Stimulated activated naive CD8-positive, alpha-beta T cell treated with anti-CD3 and anti-CD28 coated beads, Interleukin-15, amount 100 ng/mL, for 72 hours (primary cell): ENCODE results near the gene IGLON5.

Experiments used
- ATAC-seq: fragments of 150-1000 bp; cut with Tn5 transposase; 2 replicates; pipeline ENCODE4 v1.10.0; 2021; ENCODE audit warnings: mild to moderate bottlenecking, moderate library complexity
- DNase-seq, 2 donors: peaks; one replicate each; pipeline ENCODE4 v3.0.0; 2021 to 2022
- H3K27ac Mint-ChIP-seq, 2 donors: one replicate each; pipeline ENCODE4 v1.8.0; 2022; ENCODE audit warnings: mild to moderate bottlenecking in 2 of 2, mixed read lengths in 2 of 2, moderate library complexity in 2 of 2
- H3K27me3 Mint-ChIP-seq: one replicate; pipeline ENCODE4 v1.8.0; 2022; ENCODE audit warnings: mixed read lengths
- H3K4me1 Mint-ChIP-seq: one replicate; pipeline ENCODE4 v1.8.0; 2022; ENCODE audit warnings: mild to moderate bottlenecking, mixed read lengths
- H3K4me3 Mint-ChIP-seq, 2 donors: one replicate each; pipeline ENCODE4 v1.8.0; 2022; ENCODE audit warnings: mild to moderate bottlenecking in 2 of 2, mixed read lengths in 2 of 2, moderate library complexity in 1 of 2
- H3K9me3 Mint-ChIP-seq, 2 donors: one replicate each; pipeline ENCODE4 v1.8.0; 2022; ENCODE audit warnings: mixed read lengths in 2 of 2

IGLON5 gene

GRCh38 chr19:51311351-51312257, at the start of gene IGLON5:
Gene IGLON5, plus strand, starts transcription at chr19:51311644. Its CDS starts 204 bp downstream, at chr19:51311848.
- DNase-seq (no peak), ATAC-seq (peak; percentile 20)
- Mint-ChIP-seq H3K27ac (no peak within 1 kb of the TSS), H3K9me3 (peaks cover 13 to 21% of the 10 kb centered on the region in 2 donors), H3K4me1 (no peaks in the 10 kb centered on the region), H3K27me3 (peaks cover 72% of the 10 kb centered on the region), H3K4me3 (no peak within 1 kb of the TSS)

GRCh38 chr19:51263808-51264207, 47.6 kb upstream of the IGLON5 start:
- no peak for ATAC-seq
- Mint-ChIP-seq H3K4me3 (no peak overlapping the region), H3K27ac (no peak overlapping the region), H3K27me3 (peaks cover 41% of the 10 kb centered on the region), H3K9me3 (no peaks in the 10 kb centered on the region), H3K4me1 (no peaks in the 10 kb centered on the region)
- DNase-seq, result no peak

GRCh38 chr19:51271067-51271466, 40.4 kb upstream of the IGLON5 start:
- Mint-ChIP-seq H3K4me3 (no peak overlapping the region), H3K27ac (no peak overlapping the region), H3K9me3 (no peaks in the 10 kb centered on the region), H3K4me1 (peaks cover 8% of the 10 kb centered on the region), H3K27me3 (peaks cover 29% of the 10 kb centered on the region)
- DNase-seq (no peak), ATAC-seq (no peak)

GRCh38 chr19:51272183-51272810, 39.1 kb upstream of the IGLON5 start:
- DNase-seq, result no peak
- ATAC-seq, result no peak

GRCh38 chr19:51274049-51274770, 37.2 kb upstream of the IGLON5 start:
- ATAC-seq, result no peak
- Mint-ChIP-seq H3K4me1 (peaks cover 8% of the 10 kb centered on the region), H3K9me3 (no peaks in the 10 kb centered on the region), H3K27ac (no peak overlapping the region), H3K27me3 (peaks cover 47% of the 10 kb centered on the region), H3K4me3 (no peak overlapping the region)
- DNase-seq, result no peak

More at GRCh38 chr19:51272183-51272810, 39.1 kb upstream of the IGLON5 start:
- Mint-ChIP-seq H3K4me3 (no peak overlapping the region), H3K9me3 (no peaks in the 10 kb centered on the region), H3K4me1 (peaks cover 8% of the 10 kb centered on the region), H3K27me3 (peaks cover 29% of the 10 kb centered on the region), H3K27ac (peak overlapping the region in 1 of 2 donors; percentile 72)

GRCh38 chr19:51277112-51277511, 34.3 kb upstream of the IGLON5 start:
- peaks cover 56% of the 10 kb centered on the region for H3K27me3 Mint-ChIP-seq
- no peak overlapping the region for H3K27ac Mint-ChIP-seq
- H3K9me3 Mint-ChIP-seq, result peaks cover 6 to 11% of the 10 kb centered on the region in 2 donors
- DNase-seq, result no peak
- peaks cover 5% of the 10 kb centered on the region for H3K4me1 Mint-ChIP-seq
- no peak for ATAC-seq
- H3K4me3 Mint-ChIP-seq, result no peak overlapping the region

GRCh38 chr19:51282335-51282734, 29.1 kb upstream of the IGLON5 start:
- Mint-ChIP-seq H3K9me3 (peaks cover 6 to 19% of the 10 kb centered on the region in 2 donors), H3K4me1 (no peaks in the 10 kb centered on the region), H3K27me3 (peaks cover 47% of the 10 kb centered on the region), H3K27ac (no peak overlapping the region), H3K4me3 (no peak overlapping the region)
- DNase-seq, result no peak
- ATAC-seq, result no peak

- peaks cover 0 to 11% of the 10 kb centered on the region in 2 donors for H3K9me3 Mint-ChIP-seq
- no peak overlapping the region for H3K4me3 Mint-ChIP-seq
- H3K4me1 Mint-ChIP-seq, result no peaks in the 10 kb centered on the region
- ATAC-seq, result no peak
- no peak for DNase-seq
- no peak overlapping the region for H3K27ac Mint-ChIP-seq
- peaks cover 19% of the 10 kb centered on the region for H3K27me3 Mint-ChIP-seq
Measured at GRCh38 chr19:51285682-51286081, 25.8 kb upstream of the IGLON5 start.

GRCh38 chr19:51289635-51290034, 21.8 kb upstream of the IGLON5 start:
- Mint-ChIP-seq H3K9me3 (no peaks in the 10 kb centered on the region), H3K4me3 (no peak overlapping the region), H3K27me3 (peaks cover 12% of the 10 kb centered on the region), H3K27ac (no peak overlapping the region), H3K4me1 (no peaks in the 10 kb centered on the region)
- ATAC-seq (no peak), DNase-seq (no peak)

GRCh38 chr19:51292971-51293370, 18.5 kb upstream of the IGLON5 start:
- no peak for DNase-seq
- no peaks in the 10 kb centered on the region for H3K4me1 Mint-ChIP-seq
- H3K27me3 Mint-ChIP-seq, result peaks cover 23% of the 10 kb centered on the region
- H3K9me3 Mint-ChIP-seq, result no peaks in the 10 kb centered on the region
- no peak for ATAC-seq
- no peak overlapping the region for H3K4me3 Mint-ChIP-seq
- no peak overlapping the region for H3K27ac Mint-ChIP-seq

- H3K4me3 Mint-ChIP-seq, result no peak overlapping the region
- ATAC-seq (no peak), DNase-seq (no peak)
- no peak overlapping the region for H3K27ac Mint-ChIP-seq
- no peaks in the 10 kb centered on the region for H3K9me3 Mint-ChIP-seq
- H3K27me3 Mint-ChIP-seq, result peaks cover 23% of the 10 kb centered on the region
- no peaks in the 10 kb centered on the region for H3K4me1 Mint-ChIP-seq
Measured at GRCh38 chr19:51293571-51294210, 17.8 kb upstream of the IGLON5 start.

- Mint-ChIP-seq H3K27ac (no peak overlapping the region), H3K27me3 (peaks cover 23% of the 10 kb centered on the region), H3K9me3 (no peaks in the 10 kb centered on the region), H3K4me3 (no peak overlapping the region), H3K4me1 (no peaks in the 10 kb centered on the region)
- ATAC-seq, result no peak
- DNase-seq, result no peak
Measured at GRCh38 chr19:51294211-51294976, 17.1 kb upstream of the IGLON5 start.

- H3K27ac Mint-ChIP-seq, result no peak overlapping the region
- ATAC-seq (no peak), DNase-seq (no peak)
- H3K9me3 Mint-ChIP-seq, result no peaks in the 10 kb centered on the region
- no peak overlapping the region for H3K4me3 Mint-ChIP-seq
- H3K27me3 Mint-ChIP-seq, result peaks cover 23% of the 10 kb centered on the region
- no peaks in the 10 kb centered on the region for H3K4me1 Mint-ChIP-seq
Measured at GRCh38 chr19:51294977-51295375, 16.5 kb upstream of the IGLON5 start.

GRCh38 chr19:51295382-51296126, 15.9 kb upstream of the IGLON5 start:
- Mint-ChIP-seq H3K4me1 (no peaks in the 10 kb centered on the region), H3K27me3 (peaks cover 23% of the 10 kb centered on the region), H3K9me3 (no peaks in the 10 kb centered on the region), H3K4me3 (no peak overlapping the region), H3K27ac (peak overlapping the region in 1 of 2 donors; percentile 93)
- DNase-seq, result no peak
- no peak for ATAC-seq
